Caco-2 (cell line): ENCODE results near the gene NAPEPLD. TPM values are rescaled to one million over a fixed set of nuclear protein-coding genes. Genes with fewer than 3 reads are reported as not detected.

ENCODE experiments used
- BruUV-seq: library from RNA; stranded (reverse); fragments of 400-500 nt; replicated peaks from 2 replicates; lab custom pipeline; 2021; lab: Mats Ljungman, UMichigan
- CTCF ChIA-PET: fragments of 300-600 bp; sonication (Branson Sonifier 250); formaldehyde crosslinking; loops from one replicate; lab custom pipeline; 2022; ENCODE audit warnings: antibody characterized with exemption; lab: Charles Lee
- POLR2A ChIA-PET: fragments of 300-600 bp; sonication (Branson Sonifier 250); formaldehyde crosslinking; loops from one replicate; lab custom pipeline; 2022; ENCODE audit warnings: antibody characterized with exemption; lab: Charles Lee
- DNase-seq, 2 experiments: peaks; one replicate each; pipeline versions ENCODE4 v3.0.0 to v3.0.0-alpha.2; 2020 to 2022
- H3K27me3 ChIP-seq: replicated peaks from 2 replicates; pipeline ENCODE4 v1.6.0; 2011; ENCODE audit warnings: low read length; ENCODE audit not compliant: control insufficient read depth, insufficient read depth
- H3K36me3 ChIP-seq: 2 replicates; pipeline ENCODE4 v1.5.1; 2011; ENCODE audit warnings: low read length; ENCODE audit not compliant: control insufficient read depth, insufficient read depth
- H3K4me1 ChIP-seq: fragments of 250-450 bp; sonication (Bioruptor Pico); 2 replicates; pipeline ENCODE4 v1.5.1; 2020; ENCODE audit warnings: mild to moderate bottlenecking
- H3K4me3 ChIP-seq: 2 replicates; pipeline ENCODE4 v1.5.1; 2011; ENCODE audit warnings: low read depth, mild to moderate bottlenecking, control low read depth, low read length
- H3K9me3 ChIP-seq: fragments of 250-450 bp; sonication (Bioruptor Pico); 2 replicates; pipeline ENCODE4 v1.5.1; 2020; ENCODE audit warnings: mild to moderate bottlenecking, moderate library complexity
- H3K27ac Mint-ChIP-seq: one replicate; pipeline ENCODE4 v1.8.0; 2022; ENCODE audit warnings: mixed read lengths; ENCODE audit not compliant: unreplicated experiment
- H3K27me3 Mint-ChIP-seq: one replicate; pipeline ENCODE4 v1.8.0; 2022; ENCODE audit warnings: mixed read lengths; ENCODE audit not compliant: insufficient read depth, unreplicated experiment
- H3K36me3 Mint-ChIP-seq: one replicate; pipeline ENCODE4 v1.8.0; 2022; ENCODE audit warnings: mild to moderate bottlenecking, mixed read lengths; ENCODE audit not compliant: insufficient read depth, unreplicated experiment
- H3K4me1 Mint-ChIP-seq: one replicate; pipeline ENCODE4 v1.8.0; 2022; ENCODE audit warnings: low read depth, mixed read lengths; ENCODE audit not compliant: unreplicated experiment
- H3K4me3 Mint-ChIP-seq: one replicate; pipeline ENCODE4 v1.8.0; 2022; ENCODE audit warnings: mild to moderate bottlenecking, moderate library complexity, mixed read lengths; ENCODE audit not compliant: unreplicated experiment
- H3K9me3 Mint-ChIP-seq: one replicate; pipeline ENCODE4 v1.8.0; 2022; ENCODE audit warnings: mixed read lengths; ENCODE audit not compliant: unreplicated experiment
- intact Hi-C: fragments of 100-400 bp; cut with micrococcal nuclease; formaldehyde crosslinking; loops from one replicate; pipeline ENCODE4 v1.10.0; 2022; ENCODE audit not compliant: unreplicated experiment
- total RNA-seq: library from RNA; stranded (reverse); gene quantifications from 2 replicates; pipeline ENCODE4 v1.2.3, GENCODE V29; 2022
- TF ChIP-seq, protein P1 (sequence below), 2 experiments: fragments of 200-600 bp in 1 of 2; IDR thresholded peaks; 1 replicate in 1 of 2; 2 replicates in 1 of 2; pipeline versions ENCODE4 v1.5.1 to v1.8.0; 2011 to 2022; ENCODE audit warnings: antibody characterized with exemption in 1 of 2, control low read depth in 1 of 2, inconsistent platforms in 1 of 2, low read depth in 1 of 2, low read length in 1 of 2, mild to moderate bottlenecking in 1 of 2, moderate library complexity in 1 of 2; ENCODE audit not compliant: insufficient read depth in 1 of 2, severe bottlenecking in 1 of 2, unreplicated experiment in 1 of 2

The NAPEPLD gene
- total RNA-seq, 1 experiment from 2014 or later, result 16.9 TPM

DNA sequence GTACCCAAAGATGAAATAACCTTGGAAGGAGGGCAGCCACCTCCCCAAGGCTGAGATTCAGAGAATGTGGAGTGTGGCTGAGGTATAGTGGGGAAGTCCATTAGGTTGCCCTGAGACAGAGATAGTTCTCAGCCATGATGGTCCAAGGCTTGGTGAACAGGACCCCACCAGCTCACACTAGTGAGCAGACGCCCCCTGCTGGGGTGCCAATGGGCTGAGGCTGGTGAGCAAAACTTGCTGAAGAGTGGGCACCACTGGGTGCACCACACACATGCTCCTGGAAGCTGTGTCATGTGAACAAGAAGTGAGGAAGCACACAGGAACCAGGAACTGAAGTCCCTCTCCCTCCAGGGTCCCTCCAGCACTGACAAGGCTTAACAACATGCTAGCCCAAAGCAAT, 83.2 kb downstream of the NAPEPLD start:
- Mint-ChIP-seq H3K27ac (no peak overlapping the region), H3K4me3 (no peak overlapping the region), H3K27me3 (peaks cover 2% of the 10 kb centered on the region), H3K4me1 (no peaks in the 10 kb centered on the region), H3K9me3 (peaks cover 11% of the 10 kb centered on the region), H3K36me3 (no peaks in the 10 kb centered on the region)
- ChIA-PET CTCF (interaction anchor here (1.0 kb wide), 1 partner anchor 307 kb away, joined by 7 read pairs; no protein-coding TSS in a partner anchor), POLR2A (no interaction called here)
- DNase-seq, result peak; percentile 56 to 61
- H3K9me3 ChIP-seq, result no peaks in the 10 kb centered on the region
- no peaks in the 10 kb centered on the region for H3K36me3 ChIP-seq
- H3K27me3 ChIP-seq, result no peaks in the 10 kb centered on the region
- no peak overlapping the region for H3K4me3 ChIP-seq
- TF ChIP-seq, protein P1, sequence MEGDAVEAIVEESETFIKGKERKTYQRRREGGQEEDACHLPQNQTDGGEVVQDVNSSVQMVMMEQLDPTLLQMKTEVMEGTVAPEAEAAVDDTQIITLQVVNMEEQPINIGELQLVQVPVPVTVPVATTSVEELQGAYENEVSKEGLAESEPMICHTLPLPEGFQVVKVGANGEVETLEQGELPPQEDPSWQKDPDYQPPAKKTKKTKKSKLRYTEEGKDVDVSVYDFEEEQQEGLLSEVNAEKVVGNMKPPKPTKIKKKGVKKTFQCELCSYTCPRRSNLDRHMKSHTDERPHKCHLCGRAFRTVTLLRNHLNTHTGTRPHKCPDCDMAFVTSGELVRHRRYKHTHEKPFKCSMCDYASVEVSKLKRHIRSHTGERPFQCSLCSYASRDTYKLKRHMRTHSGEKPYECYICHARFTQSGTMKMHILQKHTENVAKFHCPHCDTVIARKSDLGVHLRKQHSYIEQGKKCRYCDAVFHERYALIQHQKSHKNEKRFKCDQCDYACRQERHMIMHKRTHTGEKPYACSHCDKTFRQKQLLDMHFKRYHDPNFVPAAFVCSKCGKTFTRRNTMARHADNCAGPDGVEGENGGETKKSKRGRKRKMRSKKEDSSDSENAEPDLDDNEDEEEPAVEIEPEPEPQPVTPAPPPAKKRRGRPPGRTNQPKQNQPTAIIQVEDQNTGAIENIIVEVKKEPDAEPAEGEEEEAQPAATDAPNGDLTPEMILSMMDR (IDR thresholded peaks at IDR 0.05; ENCODE audit: insufficient read depth in 1 of 2, low read depth in 1 of 2, low read length in 1 of 2, severe bottlenecking in 1 of 2, unreplicated experiment in 1 of 2), result peak; percentile 46 to 61
- intact Hi-C loops, result no loop called here
- BruUV-seq, result no TSS peak
- H3K4me1 ChIP-seq, result no peaks in the 10 kb centered on the region

DNA sequence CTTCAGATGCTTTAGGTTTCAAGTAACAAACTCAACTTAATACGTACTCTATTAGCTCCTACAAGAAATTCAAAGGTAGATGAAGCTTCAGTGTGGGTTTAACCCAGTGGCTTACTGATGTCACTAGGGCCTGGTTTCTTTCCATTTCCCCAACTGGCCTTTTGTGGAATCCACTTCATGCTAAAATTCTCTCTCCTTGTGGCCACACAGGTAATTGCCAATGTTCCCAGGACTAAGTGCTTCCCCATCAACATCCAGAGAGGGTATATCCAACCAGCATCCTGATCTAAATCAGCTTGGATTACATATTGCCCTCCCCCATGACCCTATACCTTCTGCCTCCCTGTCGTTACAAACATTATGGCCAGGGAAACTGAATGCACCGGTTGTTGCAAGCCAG, 85.0 kb downstream of the NAPEPLD start:
- Mint-ChIP-seq H3K4me1 (no peaks in the 10 kb centered on the region), H3K4me3 (no peak overlapping the region), H3K36me3 (no peaks in the 10 kb centered on the region), H3K27me3 (peaks cover 2% of the 10 kb centered on the region), H3K27ac (no peak overlapping the region), H3K9me3 (peaks cover 11% of the 10 kb centered on the region)
- H3K4me1 ChIP-seq, result no peaks in the 10 kb centered on the region
- POLR2A ChIA-PET, result no interaction called here
- no TSS peak for BruUV-seq
- CTCF ChIA-PET, result interaction anchor here (1.0 kb wide), 1 partner anchor 305 kb away, joined by 6 read pairs; no protein-coding TSS in a partner anchor
- no peaks in the 10 kb centered on the region for H3K9me3 ChIP-seq
- no peaks in the 10 kb centered on the region for H3K36me3 ChIP-seq
- TF ChIP-seq, protein P1 (IDR thresholded peaks at IDR 0.05; ENCODE audit: insufficient read depth in 1 of 2, low read depth in 1 of 2, low read length in 1 of 2, severe bottlenecking in 1 of 2, unreplicated experiment in 1 of 2), result no peak
- H3K4me3 ChIP-seq, result no peak overlapping the region
- DNase-seq, result no peak
- intact Hi-C loops, result no loop called here
- no peaks in the 10 kb centered on the region for H3K27me3 ChIP-seq

DNA sequence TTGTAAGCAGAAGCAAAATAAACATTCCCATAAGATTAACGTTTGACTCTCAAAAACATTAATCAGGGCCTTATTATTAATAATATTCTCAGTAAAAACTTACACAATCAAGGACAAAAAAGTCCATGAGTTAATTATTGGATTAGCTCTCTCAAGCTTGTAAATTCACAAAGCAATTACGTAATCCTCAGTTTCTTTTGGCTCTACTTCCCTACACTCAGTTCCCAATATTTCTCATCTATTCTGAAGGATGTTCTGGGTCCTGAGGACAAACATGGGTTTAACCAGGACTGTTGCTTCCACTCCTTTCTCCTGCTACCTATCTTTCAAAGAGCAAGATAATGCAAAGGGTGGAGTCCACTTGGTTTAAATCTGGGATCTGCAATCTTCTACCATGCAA, 89.4 kb downstream of the NAPEPLD start:
- H3K4me1 Mint-ChIP-seq, result no peaks in the 10 kb centered on the region
- Histone ChIP-seq H3K27me3 (no peaks in the 10 kb centered on the region), H3K9me3 (no peaks in the 10 kb centered on the region), H3K36me3 (no peaks in the 10 kb centered on the region), H3K4me1 (no peaks in the 10 kb centered on the region), H3K4me3 (no peak overlapping the region)
- BruUV-seq, result no TSS peak
- no peak for DNase-seq
- no peaks in the 10 kb centered on the region for H3K27me3 Mint-ChIP-seq
- no peaks in the 10 kb centered on the region for H3K36me3 Mint-ChIP-seq
- H3K9me3 Mint-ChIP-seq, result no peaks in the 10 kb centered on the region
- ChIA-PET CTCF (no interaction called here), POLR2A (no interaction called here)
- H3K27ac Mint-ChIP-seq, result no peak overlapping the region
- intact Hi-C loops, result no loop called here
- no peak overlapping the region for H3K4me3 Mint-ChIP-seq
- TF ChIP-seq, protein P1 (IDR thresholded peaks at IDR 0.05; ENCODE audit: insufficient read depth in 1 of 2, low read depth in 1 of 2, low read length in 1 of 2, severe bottlenecking in 1 of 2, unreplicated experiment in 1 of 2), result no peak
